CD4-positive, alpha-beta T cell (primary cell): ENCODE results near the gene MTRF1L. TPM values are rescaled to one million over a fixed set of nuclear protein-coding genes. Genes with fewer than 3 reads are reported as not detected.
"Not testable (repeated sequence)": the region's sequence is repeated elsewhere in the genome, so short reads cannot be mapped to it uniquely, and the experiment has no call there.

Experiments used
- ATAC-seq: fragments of 200-7000 bp; cut with Tn5 transposase; one replicate; pipeline ENCODE4 v1.10.0; 2022; ENCODE audit warnings: mild to moderate bottlenecking; ENCODE audit not compliant: poor library complexity
- CTCF ChIA-PET: fragments of 350-600 bp; sonication (Branson Sonifier 250); formaldehyde crosslinking; loops from one replicate; lab custom pipeline; 2021; ENCODE audit warnings: antibody characterized with exemption, inconsistent platforms; lab: Charles Lee
- POLR2A ChIA-PET: fragments of 350-600 bp; sonication (Branson Sonifier 250); formaldehyde crosslinking; loops from one replicate; lab custom pipeline; 2021; ENCODE audit warnings: antibody characterized with exemption, inconsistent platforms; lab: Charles Lee
- DNase-seq, 14 experiments: peaks; one replicate each; pipeline ENCODE4 v3.0.0-alpha.2; 2013 to 2020; ENCODE audit warnings: mixed read lengths in 2 of 14
- H3K27ac ChIP-seq, 2 donors: one replicate each; pipeline versions ENCODE4 v1.5.1 to v1.7.0; 2013; ENCODE audit warnings: low read length in 2 of 2, low read depth in 1 of 2, mild to moderate bottlenecking in 1 of 2
- H3K27me3 ChIP-seq, 2 experiments: 1 replicate in 1 of 2; 2 replicates in 1 of 2; pipeline versions ENCODE4 v1.6.1 to v1.7.0; 2013; ENCODE audit warnings: low read length in 2 of 2, control low read depth in 1 of 2, mild to moderate bottlenecking in 1 of 2, moderate library complexity in 1 of 2; ENCODE audit not compliant: insufficient read depth in 2 of 2, control insufficient read depth in 1 of 2
- H3K36me3 ChIP-seq: one replicate; pipeline ENCODE4 v1.6.1; 2013; ENCODE audit warnings: low read length, control low read depth; ENCODE audit not compliant: insufficient read depth
- H3K4me1 ChIP-seq: one replicate; pipeline ENCODE4 v1.6.1; 2013; ENCODE audit warnings: low read length, control low read depth; ENCODE audit not compliant: insufficient read depth
- H3K4me3 ChIP-seq: one replicate; pipeline ENCODE4 v1.5.1; 2013; ENCODE audit warnings: mild to moderate bottlenecking, low read length, moderate library complexity
- H3K9me3 ChIP-seq, 2 experiments: 1 replicate in 1 of 2; 2 replicates in 1 of 2; pipeline versions ENCODE4 v1.6.1 to v1.7.0; 2013; ENCODE audit warnings: low read length in 2 of 2, mild to moderate bottlenecking in 2 of 2, control low read depth in 1 of 2, moderate library complexity in 1 of 2; ENCODE audit not compliant: control insufficient read depth in 1 of 2, insufficient read depth in 1 of 2
- H3K27ac Mint-ChIP-seq: one replicate; pipeline ENCODE4 v1.8.0; 2020; ENCODE audit warnings: mixed read lengths
- H3K27me3 Mint-ChIP-seq: one replicate; pipeline ENCODE4 v1.8.0; 2021; ENCODE audit warnings: mixed read lengths
- H3K36me3 Mint-ChIP-seq: one replicate; pipeline ENCODE4 v1.8.0; 2021; ENCODE audit warnings: low read depth, mixed read lengths
- H3K4me1 Mint-ChIP-seq: one replicate; pipeline ENCODE4 v1.8.0; 2021; ENCODE audit warnings: low read depth, mixed read lengths
- H3K4me3 Mint-ChIP-seq: one replicate; pipeline ENCODE4 v1.8.0; 2020; ENCODE audit warnings: mild to moderate bottlenecking, mixed read lengths
- H3K9me3 Mint-ChIP-seq: one replicate; pipeline ENCODE4 v1.8.0; 2020; ENCODE audit warnings: mixed read lengths
- CTCF ChIP-seq: fragments of 200-600 bp; IDR thresholded peaks from one replicate; pipeline ENCODE4 v1.8.0; 2022; ENCODE audit warnings: antibody characterized with exemption, mild to moderate bottlenecking
- intact Hi-C, 2 experiments: fragments of 100-400 bp; cut with DNase I in 1 of 2; cut with micrococcal nuclease in 1 of 2; formaldehyde crosslinking; loops; one replicate each; pipeline versions ENCODE4 v1.15.1 to v1.9.0; 2023 to 2025; cut with DNase I, micrococcal nuclease
- total RNA-seq, 174 experiments: library from RNA in 2 of 174; stranded (reverse) in 2 of 174; gene quantifications; one replicate each; pipeline ENCODE4 v1.2.3 and lab custom pipeline; 2021 to 2026

MTRF1L gene
- total RNA-seq, 2 experiments from 2014 or later: 9.3 to 11.2 TPM

GRCh38 chr6:152986978-152987377, 15.5 kb downstream of the MTRF1L start:
- no peak for DNase-seq
- Mint-ChIP-seq H3K4me1 (peaks cover 41% of the 10 kb centered on the region), H3K27me3 (no peaks in the 10 kb centered on the region), H3K9me3 (no peaks in the 10 kb centered on the region), H3K36me3 (peaks cover 36% of the 10 kb centered on the region), H3K4me3 (no peak overlapping the region), H3K27ac (peak overlapping the region; percentile 28)
- no peak overlapping the region for H3K27ac ChIP-seq
- CTCF ChIA-PET: no interaction called here
- no peaks in the 10 kb centered on the region for H3K27me3 ChIP-seq
- H3K9me3 ChIP-seq: no peaks in the 10 kb centered on the region
- peaks cover 18% of the 10 kb centered on the region for H3K36me3 ChIP-seq
- POLR2A ChIA-PET: no interaction called here
- ATAC-seq: no peak
- intact Hi-C loops: loop anchor here in 1 of 2 experiments (10.0 kb wide), 1 partner anchor 1602 kb away; no protein-coding TSS in a partner anchor
- no peak for TF ChIP-seq CTCF
- H3K4me1 ChIP-seq: peaks cover 28% of the 10 kb centered on the region
- H3K4me3 ChIP-seq: no peak overlapping the region

GRCh38 chr6:152985300-152985699, 17.2 kb downstream of the MTRF1L start:
- peaks cover 53% of the 10 kb centered on the region for H3K4me1 Mint-ChIP-seq
- POLR2A ChIA-PET: interaction anchor here (1.0 kb wide), 1 partner anchor 684 kb away, joined by 3 read pairs; no protein-coding TSS in a partner anchor

GRCh38 chr6:152984513-152984872, 18.0 kb downstream of the MTRF1L start:
- intact Hi-C loops: loop anchor here in 1 of 2 experiments (2.0 to 10.0 kb wide), 3 partner anchors 18 to 1600 kb away; partner anchors contain the start of gene MTRF1L
- DNase-seq (peak in 1 of 14 experiments; percentile 9), ATAC-seq (no peak)
- Mint-ChIP-seq H3K9me3 (no peaks in the 10 kb centered on the region), H3K4me1 (peaks cover 52% of the 10 kb centered on the region), H3K27ac (peak overlapping the region; percentile 98), H3K4me3 (peak overlapping the region; percentile 99), H3K27me3 (no peaks in the 10 kb centered on the region), H3K36me3 (peaks cover 18% of the 10 kb centered on the region)
- Histone ChIP-seq H3K27ac (no peak overlapping the region), H3K4me3 (peak overlapping the region; percentile 97), H3K9me3 (no peaks in the 10 kb centered on the region), H3K36me3 (no peaks in the 10 kb centered on the region), H3K27me3 (no peaks in the 10 kb centered on the region), H3K4me1 (peaks cover 30% of the 10 kb centered on the region)
- TF ChIP-seq CTCF: no peak
- POLR2A ChIA-PET: interaction anchor here (1.0 kb wide), 1 partner anchor 683 kb away, joined by 3 read pairs; no protein-coding TSS in a partner anchor
- CTCF ChIA-PET: no interaction called here

More at GRCh38 chr6:152985300-152985699, 17.2 kb downstream of the MTRF1L start:
- intact Hi-C loops: loop anchor here in 1 of 2 experiments (2.0 to 10.0 kb wide), 2 partner anchors 18 to 1600 kb away; partner anchors contain the start of gene MTRF1L
- H3K4me1 ChIP-seq: peaks cover 30% of the 10 kb centered on the region
- H3K36me3 ChIP-seq, H3K27me3 Mint-ChIP-seq, H3K4me3 ChIP-seq, H3K27me3 ChIP-seq, DNase-seq, H3K27ac ChIP-seq, ATAC-seq, H3K9me3 ChIP-seq, H3K9me3 Mint-ChIP-seq, CTCF ChIA-PET: not testable (repeated sequence)
- H3K27ac Mint-ChIP-seq: peak overlapping the region; percentile 98
- peak overlapping the region; percentile 59 for H3K4me3 Mint-ChIP-seq
- H3K36me3 Mint-ChIP-seq: peaks cover 26% of the 10 kb centered on the region
